ENCODE data around the gene HK1. TPM values are rescaled to one million over a fixed set of nuclear protein-coding genes. Genes with fewer than 3 reads are reported as not detected.

HK1 gene
- total and polyA plus RNA-seq, 4 donors, result 1.8 to 166 (median 7.4) TPM

DNA sequence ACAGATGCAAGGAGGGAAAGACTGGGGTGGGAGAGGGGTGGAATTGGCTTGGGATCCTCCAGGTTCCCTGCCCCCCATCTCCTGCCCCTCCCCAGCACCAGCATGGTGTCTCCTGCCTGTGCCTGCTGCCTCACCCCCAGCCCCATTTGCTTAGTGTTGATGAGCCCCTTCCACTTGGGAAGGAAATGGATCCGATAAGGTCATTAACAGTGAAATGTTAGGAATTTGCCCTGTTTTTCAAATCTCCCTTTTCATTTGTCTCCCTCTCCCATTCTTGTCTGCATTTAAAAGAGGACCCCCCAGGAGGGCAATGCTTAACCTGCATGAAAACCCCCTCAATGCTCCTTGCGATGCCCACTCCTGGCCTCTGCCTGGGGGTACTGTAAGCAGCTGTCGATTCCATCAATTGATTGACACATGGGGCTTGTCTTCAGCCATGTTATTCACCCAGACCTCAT, 51.5 kb downstream of the HK1 start:
- no peak overlapping the region for H3K27ac ChIP-seq (ENCODE audit: low read depth in 1 of 2, low read length in 2 of 2)
- no peaks in the 10 kb centered on the region for H3K27me3 ChIP-seq (ENCODE audit: control insufficient read depth in 4 of 4, insufficient read depth in 4 of 4, low read length in 3 of 4)
- no peaks in the 10 kb centered on the region for H3K9me3 ChIP-seq (ENCODE audit: control insufficient read depth in 4 of 4, low read length in 3 of 4)
- H3K4me1 ChIP-seq (ENCODE audit: control insufficient read depth in 4 of 4, insufficient read depth in 4 of 4, low read length in 3 of 4), result no peaks in the 10 kb centered on the region
- no peaks in the 10 kb centered on the region for H3K36me3 ChIP-seq (ENCODE audit: control insufficient read depth in 4 of 4, insufficient read depth in 3 of 4, low read depth in 1 of 4, low read length in 3 of 4)
- no peak overlapping the region for H3K9ac ChIP-seq (ENCODE audit: low read depth in 1 of 2, low read length in 2 of 2)
- no peak for DNase-seq (ENCODE audit: low spot score)
- no peak overlapping the region for H3K4me3 ChIP-seq (ENCODE audit: low read depth in 1 of 3, low read length in 3 of 3)
- TF ChIP-seq YY1 (IDR thresholded peaks at IDR 0.05), result no peak
- 62% methylated on average over 3 of the region's 3 CpGs for WGBS

DNA sequence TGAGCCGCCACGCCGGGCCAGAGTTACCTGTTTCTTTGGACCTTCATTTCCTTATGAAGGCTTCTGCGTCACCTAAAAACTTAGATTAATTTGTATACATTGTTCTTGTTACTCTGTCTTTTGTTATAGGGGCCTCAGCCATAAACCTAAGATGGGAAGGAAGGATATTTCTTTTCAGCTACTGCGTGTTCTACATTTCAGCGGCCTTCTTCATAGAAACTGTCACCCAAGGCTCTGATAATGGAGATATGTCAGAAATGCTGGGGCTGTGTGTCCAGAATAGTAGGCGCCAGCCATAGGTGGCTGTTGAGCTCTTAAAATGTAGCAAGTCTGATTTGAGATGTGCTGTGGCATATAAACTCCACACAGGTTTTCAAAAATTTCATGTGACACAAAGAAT, 52.9 kb downstream of the HK1 start:
- H3K4me1 ChIP-seq (ENCODE audit: control insufficient read depth in 4 of 4, insufficient read depth in 4 of 4, low read length in 3 of 4), result peaks cover 0 to 2% (median 0%) of the 10 kb centered on the region in 4 donors
- no peak for TF ChIP-seq HNF4A (conservative IDR thresholded peaks at IDR 0.05)
- TF ChIP-seq NR2F2 (IDR thresholded peaks at IDR 0.05), result no peak
- no peak for TF ChIP-seq YY1 (IDR thresholded peaks at IDR 0.05)
- TF ChIP-seq, protein P1, sequence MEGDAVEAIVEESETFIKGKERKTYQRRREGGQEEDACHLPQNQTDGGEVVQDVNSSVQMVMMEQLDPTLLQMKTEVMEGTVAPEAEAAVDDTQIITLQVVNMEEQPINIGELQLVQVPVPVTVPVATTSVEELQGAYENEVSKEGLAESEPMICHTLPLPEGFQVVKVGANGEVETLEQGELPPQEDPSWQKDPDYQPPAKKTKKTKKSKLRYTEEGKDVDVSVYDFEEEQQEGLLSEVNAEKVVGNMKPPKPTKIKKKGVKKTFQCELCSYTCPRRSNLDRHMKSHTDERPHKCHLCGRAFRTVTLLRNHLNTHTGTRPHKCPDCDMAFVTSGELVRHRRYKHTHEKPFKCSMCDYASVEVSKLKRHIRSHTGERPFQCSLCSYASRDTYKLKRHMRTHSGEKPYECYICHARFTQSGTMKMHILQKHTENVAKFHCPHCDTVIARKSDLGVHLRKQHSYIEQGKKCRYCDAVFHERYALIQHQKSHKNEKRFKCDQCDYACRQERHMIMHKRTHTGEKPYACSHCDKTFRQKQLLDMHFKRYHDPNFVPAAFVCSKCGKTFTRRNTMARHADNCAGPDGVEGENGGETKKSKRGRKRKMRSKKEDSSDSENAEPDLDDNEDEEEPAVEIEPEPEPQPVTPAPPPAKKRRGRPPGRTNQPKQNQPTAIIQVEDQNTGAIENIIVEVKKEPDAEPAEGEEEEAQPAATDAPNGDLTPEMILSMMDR (IDR thresholded peaks at IDR 0.05; ENCODE audit: low read depth, low read length, missing input control), result no peak
- no peak for TF ChIP-seq FOXA2 (IDR thresholded peaks at IDR 0.05)
- no peak for TF ChIP-seq SP1 (IDR thresholded peaks at IDR 0.05)
- TF ChIP-seq, protein P2, sequence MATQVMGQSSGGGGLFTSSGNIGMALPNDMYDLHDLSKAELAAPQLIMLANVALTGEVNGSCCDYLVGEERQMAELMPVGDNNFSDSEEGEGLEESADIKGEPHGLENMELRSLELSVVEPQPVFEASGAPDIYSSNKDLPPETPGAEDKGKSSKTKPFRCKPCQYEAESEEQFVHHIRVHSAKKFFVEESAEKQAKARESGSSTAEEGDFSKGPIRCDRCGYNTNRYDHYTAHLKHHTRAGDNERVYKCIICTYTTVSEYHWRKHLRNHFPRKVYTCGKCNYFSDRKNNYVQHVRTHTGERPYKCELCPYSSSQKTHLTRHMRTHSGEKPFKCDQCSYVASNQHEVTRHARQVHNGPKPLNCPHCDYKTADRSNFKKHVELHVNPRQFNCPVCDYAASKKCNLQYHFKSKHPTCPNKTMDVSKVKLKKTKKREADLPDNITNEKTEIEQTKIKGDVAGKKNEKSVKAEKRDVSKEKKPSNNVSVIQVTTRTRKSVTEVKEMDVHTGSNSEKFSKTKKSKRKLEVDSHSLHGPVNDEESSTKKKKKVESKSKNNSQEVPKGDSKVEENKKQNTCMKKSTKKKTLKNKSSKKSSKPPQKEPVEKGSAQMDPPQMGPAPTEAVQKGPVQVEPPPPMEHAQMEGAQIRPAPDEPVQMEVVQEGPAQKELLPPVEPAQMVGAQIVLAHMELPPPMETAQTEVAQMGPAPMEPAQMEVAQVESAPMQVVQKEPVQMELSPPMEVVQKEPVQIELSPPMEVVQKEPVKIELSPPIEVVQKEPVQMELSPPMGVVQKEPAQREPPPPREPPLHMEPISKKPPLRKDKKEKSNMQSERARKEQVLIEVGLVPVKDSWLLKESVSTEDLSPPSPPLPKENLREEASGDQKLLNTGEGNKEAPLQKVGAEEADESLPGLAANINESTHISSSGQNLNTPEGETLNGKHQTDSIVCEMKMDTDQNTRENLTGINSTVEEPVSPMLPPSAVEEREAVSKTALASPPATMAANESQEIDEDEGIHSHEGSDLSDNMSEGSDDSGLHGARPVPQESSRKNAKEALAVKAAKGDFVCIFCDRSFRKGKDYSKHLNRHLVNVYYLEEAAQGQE (IDR thresholded peaks at IDR 0.05), result no peak
- TF ChIP-seq, protein P3, sequence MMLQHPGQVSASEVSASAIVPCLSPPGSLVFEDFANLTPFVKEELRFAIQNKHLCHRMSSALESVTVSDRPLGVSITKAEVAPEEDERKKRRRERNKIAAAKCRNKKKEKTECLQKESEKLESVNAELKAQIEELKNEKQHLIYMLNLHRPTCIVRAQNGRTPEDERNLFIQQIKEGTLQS (IDR thresholded peaks at IDR 0.05), result no peak
- TF ChIP-seq, protein P4, sequence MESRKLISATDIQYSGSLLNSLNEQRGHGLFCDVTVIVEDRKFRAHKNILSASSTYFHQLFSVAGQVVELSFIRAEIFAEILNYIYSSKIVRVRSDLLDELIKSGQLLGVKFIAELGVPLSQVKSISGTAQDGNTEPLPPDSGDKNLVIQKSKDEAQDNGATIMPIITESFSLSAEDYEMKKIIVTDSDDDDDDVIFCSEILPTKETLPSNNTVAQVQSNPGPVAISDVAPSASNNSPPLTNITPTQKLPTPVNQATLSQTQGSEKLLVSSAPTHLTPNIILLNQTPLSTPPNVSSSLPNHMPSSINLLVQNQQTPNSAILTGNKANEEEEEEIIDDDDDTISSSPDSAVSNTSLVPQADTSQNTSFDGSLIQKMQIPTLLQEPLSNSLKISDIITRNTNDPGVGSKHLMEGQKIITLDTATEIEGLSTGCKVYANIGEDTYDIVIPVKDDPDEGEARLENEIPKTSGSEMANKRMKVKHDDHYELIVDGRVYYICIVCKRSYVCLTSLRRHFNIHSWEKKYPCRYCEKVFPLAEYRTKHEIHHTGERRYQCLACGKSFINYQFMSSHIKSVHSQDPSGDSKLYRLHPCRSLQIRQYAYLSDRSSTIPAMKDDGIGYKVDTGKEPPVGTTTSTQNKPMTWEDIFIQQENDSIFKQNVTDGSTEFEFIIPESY (IDR thresholded peaks at IDR 0.05), result no peak
- TF ChIP-seq HNF4G (IDR thresholded peaks at IDR 0.05), result no peak
- TF ChIP-seq, protein P5, sequence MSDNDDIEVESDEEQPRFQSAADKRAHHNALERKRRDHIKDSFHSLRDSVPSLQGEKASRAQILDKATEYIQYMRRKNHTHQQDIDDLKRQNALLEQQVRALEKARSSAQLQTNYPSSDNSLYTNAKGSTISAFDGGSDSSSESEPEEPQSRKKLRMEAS (IDR thresholded peaks at IDR 0.05), result no peak
- TF ChIP-seq EGR1 (IDR thresholded peaks at IDR 0.05; ENCODE audit: low read depth in 2 of 2), result no peak
- TF ChIP-seq GABPA (IDR thresholded peaks at IDR 0.05 in 1 of 2, conservative IDR thresholded peaks at IDR 0.05 in 1 of 2), result no peak
- 95% methylated on average over 7 of the region's 7 CpGs for WGBS

More for the DNA sequence above, 52.9 kb downstream of the HK1 start:
- Histone ChIP-seq H3K36me3 (ENCODE audit: control insufficient read depth in 4 of 4, insufficient read depth in 3 of 4, low read depth in 1 of 4, low read length in 3 of 4) (no peaks in the 10 kb centered on the region), H3K9ac (ENCODE audit: low read depth in 1 of 2, low read length in 2 of 2) (no peak overlapping the region), H3K4me3 (ENCODE audit: low read depth in 1 of 3, low read length in 3 of 3) (no peak overlapping the region), H3K9me3 (ENCODE audit: control insufficient read depth in 4 of 4, low read length in 3 of 4) (no peaks in the 10 kb centered on the region), H3K27ac (ENCODE audit: low read depth in 1 of 2, low read length in 2 of 2) (no peak overlapping the region), H3K27me3 (ENCODE audit: control insufficient read depth in 4 of 4, insufficient read depth in 4 of 4, low read length in 3 of 4) (no peaks in the 10 kb centered on the region)
- no peak for DNase-seq (ENCODE audit: low spot score)

All from liver (tissue), 9 donors.